Measurements from ENCODE around the gene C14orf39. TPM values are rescaled to one million over a fixed set of nuclear protein-coding genes. Genes with fewer than 3 reads are reported as not detected.

Gene C14orf39
- total RNA-seq (2014; rRNA removed; shearing (Covaris generic)): not detected in 2 replicates

- no peak for DNase-seq (ENCODE audit: low spot score)
These were observed at the start of gene C14orf39 for GRCh38 chr14:60485598-60486251. C14orf39 (minus strand) TSS chr14:60486063; CDS start chr14:60485078, 985 bp downstream.

- no peak for DNase-seq (ENCODE audit: low spot score)
These were observed 46.6 kb upstream of the C14orf39 start for GRCh38 chr14:60532442-60532841.

- no peak for DNase-seq (ENCODE audit: low spot score)
These were observed 29.8 kb upstream of the C14orf39 start for GRCh38 chr14:60515511-60516289.

- DNase-seq (ENCODE audit: low spot score): no peak
These were observed 29.1 kb upstream of the C14orf39 start for GRCh38 chr14:60514741-60515491.

GRCh38 chr14:60514378-60514740 is 28.5 kb upstream of the C14orf39 start:
- peak; percentile 37 for DNase-seq (ENCODE audit: low spot score)

GRCh38 chr14:60512973-60513571 is 27.2 kb upstream of the C14orf39 start:
- no peak for DNase-seq (ENCODE audit: low spot score)

GRCh38 chr14:60512126-60512525 is 26.3 kb upstream of the C14orf39 start:
- no peak for DNase-seq (ENCODE audit: low spot score)

GRCh38 chr14:60510951-60511599 is 25.2 kb upstream of the C14orf39 start:
- DNase-seq (ENCODE audit: low spot score): no peak

GRCh38 chr14:60510254-60510950 is 24.5 kb upstream of the C14orf39 start:
- no peak for DNase-seq (ENCODE audit: low spot score)

GRCh38 chr14:60509438-60510253 is 23.8 kb upstream of the C14orf39 start:
- DNase-seq (ENCODE audit: low spot score): no peak

- DNase-seq (ENCODE audit: low spot score): no peak
These were observed 23.0 kb upstream of the C14orf39 start, which contains the start of gene SIX6 for GRCh38 chr14:60508707-60509437. SIX6 (plus strand) TSS chr14:60509146; CDS start chr14:60509399, 253 bp downstream.

- no peak for DNase-seq (ENCODE audit: low spot score)
These were observed 22.5 kb upstream of the C14orf39 start for GRCh38 chr14:60508363-60508706.

- DNase-seq (ENCODE audit: low spot score): no peak
These were observed 21.3 kb upstream of the C14orf39 start for GRCh38 chr14:60506985-60507829.

- no peak for DNase-seq (ENCODE audit: low spot score)
These were observed 20.7 kb upstream of the C14orf39 start for GRCh38 chr14:60506462-60506984.

- DNase-seq (ENCODE audit: low spot score): no peak
These were observed 20.1 kb upstream of the C14orf39 start for GRCh38 chr14:60506010-60506409.

GRCh38 chr14:60505448-60505847 is 19.6 kb upstream of the C14orf39 start:
- no peak for DNase-seq (ENCODE audit: low spot score)

GRCh38 chr14:60502541-60502940 is 16.7 kb upstream of the C14orf39 start:
- DNase-seq (ENCODE audit: low spot score): no peak

- DNase-seq (ENCODE audit: low spot score): no peak
These were observed 10.1 kb upstream of the C14orf39 start for GRCh38 chr14:60495946-60496345.
